HCT116 (cell line): Measurements from ENCODE around the gene JSRP1. TPM values are rescaled to one million over a fixed set of nuclear protein-coding genes. Genes with fewer than 3 reads are reported as not detected.

ENCODE experiments used
- ATAC-seq: fragments of 200-7000 bp; cut with Tn5 transposase; 2 replicates; pipeline ENCODE4 v1.9.1; 2020; ENCODE audit warnings: mild to moderate bottlenecking, moderate library complexity
- BruUV-seq: library from RNA; stranded (reverse); fragments of 400-500 nt; replicated peaks from 2 replicates; lab custom pipeline; 2021; lab: Mats Ljungman, UMichigan
- CTCF ChIA-PET: fragments of 300-600 bp; sonication (Branson Sonifier 250); formaldehyde crosslinking; loops from one replicate; lab custom pipeline; 2021; ENCODE audit warnings: antibody characterized with exemption; lab: Charles Lee
- POLR2A ChIA-PET: fragments of 300-600, 350-600 bp; sonication (Branson Sonifier 250); formaldehyde crosslinking; loops from one replicate; lab custom pipeline; 2021; ENCODE audit warnings: antibody characterized with exemption; lab: Charles Lee
- RAD21 ChIA-PET, 2 experiments: fragments of 300-600 bp; sonication (Branson Sonifier 250); formaldehyde crosslinking; loops; one replicate each; lab custom pipeline; 2023; ENCODE audit warnings: low total read pairs in 2 of 2; ENCODE audit not compliant: uncharacterized antibody in 2 of 2, unreplicated experiment in 2 of 2, low non-redundant PET in 1 of 2; lab: Charles Lee
- DNase-seq: peaks from one replicate; pipeline ENCODE4 v3.0.0-alpha.2; 2010; ENCODE audit warnings: low read depth, low spot score
- H2AFZ ChIP-seq: fragments of 200-600 bp; shearing (Covaris generic), sonication (generic); 2 replicates; pipeline ENCODE4 v1.6.1; 2017; ENCODE audit warnings: low read depth, mixed run types, mixed read lengths, antibody characterized with exemption, low read length; ENCODE audit not compliant: poor library complexity, severe bottlenecking
- H3K27ac ChIP-seq: 2 replicates; pipeline ENCODE4 v1.5.1; 2012; ENCODE audit warnings: low read depth, low read length
- H3K27me3 ChIP-seq: fragments of 200-600 bp; sonication (generic); 2 replicates; pipeline ENCODE4 v1.6.1; 2016; ENCODE audit warnings: mixed run types, low read length, mixed read lengths; ENCODE audit not compliant: insufficient read depth
- H3K36me3 ChIP-seq, 2 experiments: fragments of 200-500 bp in 1 of 2; fragments of 200-600 bp in 1 of 2; sonication (Bioruptor generic) in 1 of 2; sonication (generic) in 1 of 2; 2 replicates each; pipeline versions ENCODE4 v1.5.1 to v1.6.1; 2014 to 2016; ENCODE audit warnings: low read length in 2 of 2, inconsistent platforms in 1 of 2, mixed read lengths in 1 of 2, mixed run types in 1 of 2; ENCODE audit not compliant: insufficient read depth in 2 of 2, control insufficient read depth in 1 of 2
- H3K4me1 ChIP-seq, 2 experiments: fragments of 200-600 bp in 1 of 2; sonication (generic) in 1 of 2; 2 replicates each; pipeline versions ENCODE4 v1.5.1 to v1.6.1; 2012 to 2017; ENCODE audit warnings: low read length in 2 of 2, inconsistent platforms in 1 of 2, mild to moderate bottlenecking in 1 of 2, mixed read lengths in 1 of 2, mixed run types in 1 of 2, moderate library complexity in 1 of 2; ENCODE audit not compliant: insufficient read depth in 2 of 2, control insufficient read depth in 1 of 2
- H3K4me2 ChIP-seq: fragments of 200-600 bp; sonication (generic); 2 replicates; pipeline ENCODE4 v1.6.1; 2017; ENCODE audit warnings: mixed run types, low read length, mixed read lengths
- H3K4me3 ChIP-seq, 2 experiments: fragments of 200-600 bp in 1 of 2; sonication (generic) in 1 of 2; replicated peaks in 1 of 2; 2 replicates each; pipeline ENCODE4 v1.5.1; 2011 to 2016; ENCODE audit warnings: low read length in 2 of 2, control low read depth in 1 of 2, low read depth in 1 of 2, mild to moderate bottlenecking in 1 of 2, mixed read lengths in 1 of 2, mixed run types in 1 of 2
- H3K79me2 ChIP-seq: fragments of 200-600 bp; sonication (generic); 2 replicates; pipeline ENCODE4 v1.6.1; 2017; ENCODE audit warnings: mild to moderate bottlenecking, mixed run types, low read length, moderate library complexity, mixed read lengths; ENCODE audit not compliant: insufficient read depth
- H3K9ac ChIP-seq: fragments of 200-600 bp; sonication (generic); 2 replicates; pipeline ENCODE4 v1.6.1; 2016; ENCODE audit warnings: low read length, mixed read lengths
- H3K9me2 ChIP-seq: fragments of 200-600 bp; sonication (generic), shearing (Covaris generic); 2 replicates; pipeline ENCODE4 v1.6.1; 2017; ENCODE audit warnings: mixed run types, mild to moderate bottlenecking, moderate library complexity; ENCODE audit not compliant: insufficient read depth
- H3K9me3 ChIP-seq, 2 experiments: fragments of 200-500 bp in 1 of 2; fragments of 200-600 bp in 1 of 2; sonication (Bioruptor generic) in 1 of 2; sonication (generic) in 1 of 2; 2 replicates each; pipeline ENCODE4 v1.6.1; 2014 to 2017; ENCODE audit warnings: low read length in 2 of 2, mixed read lengths in 2 of 2, inconsistent platforms in 1 of 2, low read depth in 1 of 2, mild to moderate bottlenecking in 1 of 2, mixed run types in 1 of 2, moderate library complexity in 1 of 2; ENCODE audit not compliant: control insufficient read depth in 1 of 2, insufficient read depth in 1 of 2
- H4K20me1 ChIP-seq: fragments of 200-600 bp; sonication (generic), shearing (Covaris generic); 2 replicates; pipeline ENCODE4 v1.6.1; 2017; ENCODE audit warnings: mixed run types, mild to moderate bottlenecking, moderate library complexity; ENCODE audit not compliant: insufficient read depth
- CTCF ChIP-seq, 3 experiments: fragments of 200-600 bp in 1 of 3; sonication (generic) in 1 of 3; IDR thresholded peaks in 2 of 3; conservative IDR thresholded peaks in 1 of 3; 2 replicates each; pipeline ENCODE4 v1.5.1; 2012 to 2017; ENCODE audit warnings: low read depth in 2 of 3, low read length in 2 of 3, antibody characterized with exemption in 1 of 3, borderline replicate concordance in 1 of 3, control low read depth in 1 of 3, mild to moderate bottlenecking in 1 of 3, mixed read lengths in 1 of 3, mixed run types in 1 of 3, moderate library complexity in 1 of 3; ENCODE audit not compliant: insufficient read depth in 1 of 3
- POLR2AphosphoS5 ChIP-seq: IDR thresholded peaks from 2 replicates; pipeline ENCODE4 v1.6.1; 2011; ENCODE audit warnings: mild to moderate bottlenecking, low read depth, low read length, moderate library complexity
- intact Hi-C: fragments of 100-400 bp; cut with micrococcal nuclease; formaldehyde crosslinking; loops from 2 replicates; pipeline ENCODE4 v1.10.0; 2022
- total RNA-seq: library from RNA; stranded (reverse); gene quantifications from one replicate; pipeline ENCODE4 v1.2.1, GENCODE V29; 2021; ENCODE audit not compliant: unreplicated experiment

JSRP1 gene
- total RNA-seq, 1 experiment from 2014 or later, result 0.30 TPM

GRCh38 chr19:2229103-2230032, 26.8 kb downstream of the JSRP1 start:
- Histone ChIP-seq H3K4me1 (peaks cover 0 to 6% of the 10 kb centered on the region in 2 experiments; a peak in 1 of 4 replicates), H3K36me3 (peaks cover 5 to 36% of the 10 kb centered on the region in 2 experiments; a peak in 3 of 4 replicates)
- POLR2A ChIA-PET, result no interaction called here

More at GRCh38 chr19:2229103-2230032, 26.8 kb downstream of the JSRP1 start:
- Histone ChIP-seq H3K79me2 (peaks cover 16% of the 10 kb centered on the region), H3K4me2 (no peak overlapping the region), H3K9me3 (no peaks in the 10 kb centered on the region), H2AFZ (no peak overlapping the region), H3K27ac (no peak overlapping the region; the same call in 1 of the 2 replicates), H4K20me1 (no peaks in the 10 kb centered on the region; the same call in 1 of the 2 replicates), H3K9me2 (no peaks in the 10 kb centered on the region), H3K4me3 (no peak overlapping the region), H3K27me3 (no peaks in the 10 kb centered on the region), H3K9ac (no peak overlapping the region)
- no TSS peak for BruUV-seq
- ATAC-seq (no peak), DNase-seq (no peak)
- CTCF ChIA-PET, result interaction anchor here (1.3 kb wide), 1 partner anchor 382 kb away, joined by 3 read pairs; no protein-coding TSS in a partner anchor
- RAD21 ChIA-PET, result interaction anchor here in 1 of 2 experiments (1.1 kb wide), 1 partner anchor 73 kb away, joined by 5 read pairs; no protein-coding TSS in a partner anchor
- TF ChIP-seq POLR2AphosphoS5 (0 out of 2 replicates have a peak, but pooled peaks have one; percentile 4), CTCF (IDR thresholded peaks at IDR 0.05 in 2 of 3, conservative IDR thresholded peaks at IDR 0.05 in 1 of 3; ENCODE audit: borderline replicate concordance in 1 of 3, insufficient read depth in 1 of 3, low read depth in 2 of 3, low read length in 2 of 3) (no peak)
- intact Hi-C loops, result no loop called here
